NAMALWA (cell line): Measurements from ENCODE around the gene RASSF7.
A peak's percentile ranks its signal among the peaks of the same experiment; 100 is the strongest.

ENCODE experiments used
- DNase-seq: peaks from one replicate; pipeline ENCODE4 v3.0.0-alpha.2; 2015; ENCODE audit warnings: low spot score

RASSF7 gene

DNA sequence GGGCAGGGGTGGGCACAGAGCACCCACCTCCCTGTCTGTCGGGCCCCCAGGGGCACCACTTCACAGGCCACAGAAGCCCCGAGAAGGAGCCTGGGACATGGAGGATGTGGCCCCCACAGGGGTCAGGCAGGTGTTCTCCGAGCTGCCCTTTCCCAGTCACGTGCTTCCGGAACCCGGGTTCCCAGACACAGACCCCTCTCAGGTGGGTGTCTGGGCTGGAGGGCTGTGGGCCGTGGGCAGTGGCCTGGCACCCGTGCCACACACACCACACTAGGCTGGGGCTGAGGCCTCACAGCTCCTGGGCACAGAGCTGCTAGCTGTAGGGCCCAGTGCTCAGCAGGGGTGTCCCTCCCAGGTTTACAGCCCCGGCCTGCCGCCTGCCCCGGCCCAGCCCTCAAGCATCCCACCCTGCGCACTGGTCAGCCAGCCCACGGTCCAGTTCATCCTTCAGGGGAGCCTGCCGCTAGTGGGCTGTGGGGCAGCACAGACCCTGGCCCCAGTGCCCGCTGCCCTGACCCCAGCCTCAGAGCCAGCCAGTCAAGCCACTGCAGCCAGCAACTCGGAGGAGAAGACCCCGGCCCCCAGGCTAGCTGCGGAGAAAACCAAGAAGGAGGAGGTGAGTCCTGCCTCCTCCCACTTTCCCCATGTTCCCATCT is 49.5 kb downstream of the RASSF7 start:
- no peak for DNase-seq

DNA sequence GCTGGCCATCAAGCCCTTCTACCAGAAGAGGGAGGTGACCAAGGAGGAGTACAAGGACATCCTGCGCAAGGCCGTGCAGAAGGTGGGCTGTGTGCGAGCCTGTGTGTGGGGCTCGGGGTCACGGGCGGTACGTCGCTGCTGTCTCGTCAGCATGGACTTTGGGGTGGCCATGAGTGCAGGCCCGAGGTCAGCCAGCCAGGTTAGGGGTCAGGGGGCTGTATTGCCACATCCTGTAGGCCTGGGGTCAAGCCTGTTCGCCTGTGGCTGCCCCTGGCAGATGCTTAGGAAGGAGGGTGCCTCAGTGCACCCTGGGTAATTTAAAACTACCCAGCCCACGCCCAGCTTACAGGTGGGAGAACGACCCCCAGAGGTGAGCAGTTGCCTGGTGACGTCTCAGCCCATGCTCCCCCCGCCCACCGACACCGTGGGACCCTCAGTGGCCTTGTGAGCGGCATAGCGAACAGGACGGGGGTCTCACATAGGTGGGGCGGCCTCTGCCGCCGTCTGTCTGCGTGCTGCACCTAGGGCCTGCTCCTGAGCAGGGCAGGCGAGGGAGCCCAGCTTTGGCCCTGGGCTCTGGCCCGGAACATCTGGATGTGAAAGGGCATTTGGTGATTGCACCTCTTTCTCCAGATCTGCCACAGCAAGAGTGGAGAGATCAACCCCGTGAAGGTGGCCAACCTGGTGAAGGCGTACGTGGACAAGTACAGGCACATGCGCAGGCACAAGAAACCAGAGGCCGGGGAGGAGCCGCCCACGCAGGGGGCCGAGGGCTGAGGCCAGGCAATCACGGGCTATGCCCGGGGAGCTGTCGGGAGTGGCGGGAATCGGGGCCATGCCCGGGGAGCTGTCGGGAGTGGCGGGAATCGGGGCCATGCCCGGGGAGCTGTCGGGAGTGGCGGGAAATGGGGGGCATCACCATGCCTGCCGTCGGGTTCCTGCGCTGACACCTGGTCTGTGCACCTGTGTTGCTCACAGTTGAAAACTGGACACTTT is 50.5 kb downstream of the RASSF7 start:
- no peak for DNase-seq

DNA sequence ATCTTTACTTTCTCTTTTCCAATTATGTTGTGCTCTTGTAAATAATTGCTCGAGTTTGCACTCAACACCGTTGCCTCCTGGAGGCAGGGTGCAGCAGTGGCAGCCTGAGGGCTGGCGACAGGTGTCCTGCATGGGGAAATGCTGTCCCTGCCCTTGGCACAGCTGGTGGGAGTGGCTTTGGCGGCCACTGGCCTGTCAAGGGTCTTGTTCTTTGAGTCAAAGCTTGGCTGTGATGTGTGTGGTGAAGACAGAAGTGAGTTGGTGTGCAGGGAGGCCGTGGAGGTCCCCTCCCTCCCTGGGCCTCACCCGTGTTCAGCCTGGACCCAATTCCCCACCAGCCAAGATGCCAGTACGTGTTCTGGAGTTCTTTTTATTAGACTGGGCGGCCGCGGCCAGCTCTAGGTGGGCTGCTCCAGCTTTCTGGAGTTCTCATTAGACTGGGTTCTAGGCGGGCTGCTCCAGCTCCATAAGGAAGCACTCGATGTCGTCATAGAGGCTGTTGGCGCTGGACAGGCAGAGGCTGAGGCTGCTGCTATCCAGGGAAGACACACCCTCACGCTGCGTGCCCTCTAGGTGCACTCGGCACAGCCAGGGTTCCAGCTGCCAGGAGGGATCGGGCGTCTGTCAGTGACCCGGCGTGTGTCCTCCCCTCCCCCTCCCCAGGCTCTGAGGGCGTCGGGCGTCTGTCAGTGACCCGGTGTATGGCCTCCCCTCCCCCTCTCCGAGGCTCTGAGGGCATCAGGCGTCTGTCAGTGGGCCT is 51.6 kb downstream of the RASSF7 start:
- peak; percentile 72 for DNase-seq

DNA sequence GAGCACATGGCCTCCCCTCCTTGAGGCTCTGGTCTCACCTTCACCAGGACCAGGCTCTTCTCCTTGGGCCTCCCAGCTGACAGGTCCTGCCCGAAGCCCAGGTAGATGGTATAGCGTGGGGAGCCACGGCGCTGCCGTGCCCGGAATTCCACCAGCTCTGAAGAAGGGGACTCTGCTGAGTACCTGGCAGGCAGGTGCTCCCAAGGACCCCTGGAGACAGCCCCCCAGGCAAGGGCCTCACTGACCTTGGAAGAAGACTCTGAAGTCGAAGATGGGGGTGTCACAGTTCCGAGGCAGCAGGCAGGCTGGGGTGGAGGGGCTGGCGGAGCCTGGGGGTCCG is 52.2 kb downstream of the RASSF7 start:
- DNase-seq, result no peak

DNA sequence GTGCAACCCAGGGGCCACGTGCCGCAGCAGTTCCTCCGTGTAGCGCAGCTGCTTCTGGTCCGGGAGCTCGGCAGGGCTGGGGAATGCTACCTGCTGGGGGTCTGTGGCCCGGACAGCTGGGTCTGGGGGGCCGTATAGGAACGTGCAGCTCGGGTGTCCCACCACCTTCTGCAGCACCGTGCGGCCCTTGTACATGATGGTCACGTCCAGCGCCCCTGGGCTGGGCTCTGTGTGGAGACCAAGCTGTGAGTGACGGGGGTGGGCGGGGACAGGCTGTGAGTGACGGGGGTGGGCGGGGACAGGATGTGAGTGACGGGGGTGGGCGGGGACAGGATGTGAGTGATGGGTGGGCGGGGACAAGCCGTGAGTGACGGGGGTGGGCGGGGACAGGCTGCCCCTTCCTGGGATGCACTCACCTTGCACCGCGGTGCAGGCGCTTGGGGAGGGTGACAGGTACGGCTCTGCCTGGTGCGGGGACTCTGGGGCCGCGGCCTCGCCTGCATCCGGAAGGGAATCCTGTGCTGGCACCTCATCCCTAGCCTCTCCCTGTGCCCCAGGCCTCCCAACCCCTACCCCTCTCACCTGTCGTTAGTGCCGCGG is 52.7 kb downstream of the RASSF7 start:
- peak; percentile 52 for DNase-seq
